Tibial nerve (tissue), 4 donors: ENCODE results near the gene RACGAP1.

Experiments
- CTCF ChIP-seq, 5 experiments: fragments of 200-600 bp in 3 of 5; fragments of 450-650 bp in 2 of 5; sonication (generic) in 3 of 5; IDR thresholded peaks; one replicate each; pipeline ENCODE4 v1.5.1; 2016 to 2019; ENCODE audit warnings: antibody characterized with exemption in 5 of 5, mild to moderate bottlenecking in 3 of 5, moderate library complexity in 2 of 5
- EP300 ChIP-seq, 2 donors: sonication (generic); formaldehyde crosslinking; IDR thresholded peaks; one replicate each; pipeline ENCODE4 v1.6.1; 2017; ENCODE audit warnings: antibody characterized with exemption in 2 of 2, mild to moderate bottlenecking in 1 of 2
- POLR2A ChIP-seq, 2 donors: fragments of 450-650 bp; IDR thresholded peaks; one replicate each; pipeline ENCODE4 v1.6.1; 2017; ENCODE audit warnings: antibody characterized with exemption in 2 of 2, mild to moderate bottlenecking in 2 of 2, moderate library complexity in 2 of 2

GRCh38 chr12:49944718-49945117 is 80.6 kb downstream of the RACGAP1 start:
- TF ChIP-seq CTCF (IDR thresholded peaks at IDR 0.05) (no peak), EP300 (IDR thresholded peaks at IDR 0.05) (no peak), POLR2A (IDR thresholded peaks at IDR 0.05) (no peak)
